ENCODE measurements around the gene LRRD1.

GRCh38 chr7:92156990-92157389, 22.0 kb downstream of the LRRD1 start:
- TF ChIP-seq EZH2 (IDR thresholded peaks at IDR 0.05; ENCODE audit: borderline replicate concordance, low read depth, low read length, severe bottlenecking): no peak
- TF ChIP-seq, protein P1, sequence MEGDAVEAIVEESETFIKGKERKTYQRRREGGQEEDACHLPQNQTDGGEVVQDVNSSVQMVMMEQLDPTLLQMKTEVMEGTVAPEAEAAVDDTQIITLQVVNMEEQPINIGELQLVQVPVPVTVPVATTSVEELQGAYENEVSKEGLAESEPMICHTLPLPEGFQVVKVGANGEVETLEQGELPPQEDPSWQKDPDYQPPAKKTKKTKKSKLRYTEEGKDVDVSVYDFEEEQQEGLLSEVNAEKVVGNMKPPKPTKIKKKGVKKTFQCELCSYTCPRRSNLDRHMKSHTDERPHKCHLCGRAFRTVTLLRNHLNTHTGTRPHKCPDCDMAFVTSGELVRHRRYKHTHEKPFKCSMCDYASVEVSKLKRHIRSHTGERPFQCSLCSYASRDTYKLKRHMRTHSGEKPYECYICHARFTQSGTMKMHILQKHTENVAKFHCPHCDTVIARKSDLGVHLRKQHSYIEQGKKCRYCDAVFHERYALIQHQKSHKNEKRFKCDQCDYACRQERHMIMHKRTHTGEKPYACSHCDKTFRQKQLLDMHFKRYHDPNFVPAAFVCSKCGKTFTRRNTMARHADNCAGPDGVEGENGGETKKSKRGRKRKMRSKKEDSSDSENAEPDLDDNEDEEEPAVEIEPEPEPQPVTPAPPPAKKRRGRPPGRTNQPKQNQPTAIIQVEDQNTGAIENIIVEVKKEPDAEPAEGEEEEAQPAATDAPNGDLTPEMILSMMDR (IDR thresholded peaks at IDR 0.05; ENCODE audit: borderline replicate concordance, extremely low read depth, low read length, poor library complexity, severe bottlenecking): no peak

All from DND-41 (cell line).